H54 (cell line): ENCODE measurements around the gene DDX27.
A peak's percentile ranks its signal among the peaks of the same experiment; 100 is the strongest.
"Not testable (repeated sequence)": the region's sequence is repeated elsewhere in the genome, so short reads cannot be mapped to it uniquely, and the experiment has no call there.

Experiments used
- DNase-seq: peaks from one replicate; pipeline ENCODE4 v3.0.0; 2011; ENCODE audit warnings: low spot score, mixed read lengths; ENCODE audit not compliant: insufficient read length
- FAIRE-seq: peaks from 3 replicates; lab custom pipeline; 2011; peaks lifted over from hg19 to GRCh38; lab: Jason Lieb, UNC
- POLR2A ChIP-seq: IDR thresholded peaks from 2 replicates; pipeline ENCODE4 v1.6.1; 2011; ENCODE audit warnings: low read depth, mild to moderate bottlenecking, low read length

DDX27 gene

GRCh38 chr20:49219091-49219923 is at the start of gene DDX27:
Gene DDX27 (plus strand): TSS chr20:49219416. CDS start chr20:49219449, 33 bp downstream.
- TF ChIP-seq POLR2A = peak; percentile 92
- peak; percentile 91 for FAIRE-seq
- DNase-seq = peak; percentile 88

- DNase-seq = no peak
- TF ChIP-seq POLR2A = no peak
- FAIRE-seq = no peak
Measured at GRCh38 chr20:49169547-49169946, 49.7 kb upstream of the DDX27 start.

- TF ChIP-seq POLR2A = no peak
- DNase-seq (no peak), FAIRE-seq (no peak)
Measured at GRCh38 chr20:49170714-49171113, 48.5 kb upstream of the DDX27 start.

- no peak for TF ChIP-seq POLR2A
- FAIRE-seq = no peak
- DNase-seq = no peak
Measured at GRCh38 chr20:49171909-49172308, 47.3 kb upstream of the DDX27 start.

GRCh38 chr20:49172413-49172812 is 46.8 kb upstream of the DDX27 start:
- DNase-seq (no peak), FAIRE-seq (no peak)
- TF ChIP-seq POLR2A = no peak

GRCh38 chr20:49174183-49174582 is 45.0 kb upstream of the DDX27 start:
- no peak for TF ChIP-seq POLR2A
- no peak for FAIRE-seq

GRCh38 chr20:49179368-49180277 is 39.6 kb upstream of the DDX27 start:
- FAIRE-seq (no peak), DNase-seq (no peak)
- no peak for TF ChIP-seq POLR2A

More at GRCh38 chr20:49174183-49174582, 45.0 kb upstream of the DDX27 start:
- DNase-seq = no peak

- TF ChIP-seq POLR2A = no peak
- DNase-seq (no peak), FAIRE-seq (no peak)
Measured at GRCh38 chr20:49181265-49181877, 37.8 kb upstream of the DDX27 start.

DNA sequence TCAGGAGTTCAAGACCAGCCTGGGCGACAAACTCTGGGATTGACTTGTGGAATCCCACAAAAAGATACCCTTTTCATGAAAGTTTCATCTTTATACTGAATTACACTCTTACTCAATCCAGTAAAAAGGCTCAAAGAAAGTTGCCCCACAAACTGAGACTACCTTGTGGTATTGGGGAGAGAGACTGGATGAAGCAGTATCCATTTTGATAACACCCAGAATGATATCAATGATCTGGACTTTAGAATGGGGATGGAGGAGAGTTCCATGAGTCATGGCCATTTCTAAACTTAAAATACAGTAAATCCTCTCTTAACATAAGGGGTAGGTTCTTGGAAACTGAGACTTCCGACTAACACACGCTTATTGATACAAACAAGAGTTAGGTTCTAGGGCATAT is 35.8 kb upstream of the DDX27 start:
- FAIRE-seq (no peak), DNase-seq (no peak)
- TF ChIP-seq POLR2A = no peak

DNA sequence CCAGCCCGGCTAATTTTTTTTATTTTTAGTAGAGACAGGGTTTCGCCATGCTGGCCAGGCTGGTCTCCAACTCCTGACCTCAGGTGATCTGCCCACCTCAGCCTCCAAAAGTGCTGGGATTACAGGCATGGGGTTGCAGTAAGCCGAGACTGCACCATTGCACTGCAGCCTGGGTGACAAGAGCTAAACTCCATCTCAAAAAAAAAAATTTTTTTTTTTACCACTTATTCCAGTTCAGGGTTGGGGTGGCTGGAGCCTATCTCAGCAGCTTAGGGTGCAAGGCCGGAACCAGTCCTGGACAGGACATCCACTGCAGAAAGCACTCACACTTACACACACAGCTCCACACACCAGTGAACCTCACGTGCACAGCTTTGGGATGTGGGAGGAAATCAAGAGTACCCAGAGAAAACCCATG is 35.1 kb upstream of the DDX27 start:
- not testable (repeated sequence) for FAIRE-seq, DNase-seq

- DNase-seq (no peak), FAIRE-seq (no peak)
- TF ChIP-seq POLR2A = no peak
Measured at GRCh38 chr20:49184691-49185070, 34.5 kb upstream of the DDX27 start.

- FAIRE-seq (no peak), DNase-seq (no peak)
- no peak for TF ChIP-seq POLR2A
Measured at GRCh38 chr20:49185071-49185761, 34.0 kb upstream of the DDX27 start.
